HG03280 (cell line): Measurements from ENCODE around the gene PPIL6.
"Not testable (repeated sequence)": the region's sequence is repeated elsewhere in the genome, so short reads cannot be mapped to it uniquely, and the experiment has no call there.

ENCODE experiments used
- ATAC-seq: cut with Tn5 transposase; IDR thresholded peaks from one replicate; pipeline ENCODE4 v1.9.1; 2021; ENCODE audit warnings: mild to moderate bottlenecking, moderate library complexity; ENCODE audit not compliant: unreplicated experiment

The PPIL6 gene

GRCh38 chr6:109467696-109468095 lies 27.3 kb upstream of the PPIL6 start:
- no peak for ATAC-seq

GRCh38 chr6:109466212-109466923 lies 25.9 kb upstream of the PPIL6 start:
- no peak for ATAC-seq

GRCh38 chr6:109465772-109466171 lies 25.3 kb upstream of the PPIL6 start:
- ATAC-seq = no peak

GRCh38 chr6:109461733-109462526 lies 21.5 kb upstream of the PPIL6 start:
- ATAC-seq = no peak

GRCh38 chr6:109461205-109461604 lies 20.8 kb upstream of the PPIL6 start:
- ATAC-seq = not testable (repeated sequence)

- ATAC-seq = no peak
These were observed 19.9 kb upstream of the PPIL6 start for GRCh38 chr6:109460161-109460829.

GRCh38 chr6:109458774-109459531 lies 18.5 kb upstream of the PPIL6 start:
- peak; percentile 18 for ATAC-seq

GRCh38 chr6:109457562-109457996 lies 17.2 kb upstream of the PPIL6 start:
- ATAC-seq = no peak

- ATAC-seq = no peak
These were observed 16.5 kb upstream of the PPIL6 start for GRCh38 chr6:109456710-109457561.

- peak; percentile 1 for ATAC-seq
These were observed 15.7 kb upstream of the PPIL6 start for GRCh38 chr6:109456111-109456583.

GRCh38 chr6:109455437-109456110 lies 15.1 kb upstream of the PPIL6 start, which contains the start of gene MICAL1:
Gene MICAL1, minus strand, starts transcription at chr6:109455772. Its CDS starts 1,576 bp downstream, at chr6:109454196.
- ATAC-seq = peak; percentile 74

GRCh38 chr6:109454496-109455436 lies 14.3 kb upstream of the PPIL6 start:
- ATAC-seq = peak; percentile 17

GRCh38 chr6:109453594-109454495 lies 13.4 kb upstream of the PPIL6 start:
- no peak for ATAC-seq

GRCh38 chr6:109453156-109453555 lies 12.7 kb upstream of the PPIL6 start:
- no peak for ATAC-seq

- ATAC-seq = no peak
These were observed 11.8 kb upstream of the PPIL6 start for GRCh38 chr6:109452181-109452580.

GRCh38 chr6:109451376-109451775 lies 10.9 kb upstream of the PPIL6 start:
- ATAC-seq = no peak

- no peak for ATAC-seq
These were observed 10.4 kb upstream of the PPIL6 start for GRCh38 chr6:109450801-109451200.
